Small intestine (tissue), 7 donors: ENCODE measurements around the gene GAB2. TPM values are rescaled to one million over a fixed set of nuclear protein-coding genes. Genes with fewer than 3 reads are reported as not detected.

ENCODE experiments used
- DNase-seq, 2 donors: peaks; one replicate each; pipeline versions ENCODE4 v3.0.0 to v3.0.0-alpha.2; 2013
- FAIRE-seq: peaks from 2 replicates; lab custom pipeline; 2012; peaks lifted over from hg19 to GRCh38; lab: Jason Lieb, UNC
- H3K27ac ChIP-seq, 3 donors: one replicate each; pipeline ENCODE4 v1.5.1; 2013; ENCODE audit warnings: low read length in 2 of 3, mild to moderate bottlenecking in 2 of 3, control low read depth in 1 of 3, inconsistent platforms in 1 of 3, low read depth in 1 of 3, moderate library complexity in 1 of 3
- H3K27me3 ChIP-seq, 3 donors: one replicate each; pipeline ENCODE4 v1.6.1; 2013; ENCODE audit warnings: low read length in 3 of 3, inconsistent platforms in 1 of 3; ENCODE audit not compliant: control insufficient read depth in 3 of 3, insufficient read depth in 3 of 3
- H3K36me3 ChIP-seq, 3 donors: one replicate each; pipeline ENCODE4 v1.6.1; 2013; ENCODE audit warnings: low read length in 3 of 3, inconsistent platforms in 1 of 3, low read depth in 1 of 3, mild to moderate bottlenecking in 1 of 3, moderate library complexity in 1 of 3; ENCODE audit not compliant: control insufficient read depth in 3 of 3, insufficient read depth in 2 of 3
- H3K4me1 ChIP-seq, 3 donors: one replicate each; pipeline ENCODE4 v1.6.1; 2013; ENCODE audit warnings: low read length in 2 of 3, inconsistent platforms in 1 of 3, low read depth in 1 of 3, mild to moderate bottlenecking in 1 of 3, moderate library complexity in 1 of 3; ENCODE audit not compliant: control insufficient read depth in 3 of 3, insufficient read depth in 2 of 3
- H3K4me3 ChIP-seq, 3 donors: one replicate each; pipeline ENCODE4 v1.5.1; 2013; ENCODE audit warnings: low read length in 3 of 3, control low read depth in 1 of 3, inconsistent platforms in 1 of 3, low read depth in 1 of 3, mild to moderate bottlenecking in 1 of 3, moderate library complexity in 1 of 3
- H3K9me3 ChIP-seq, 2 donors: one replicate each; pipeline ENCODE4 v1.6.1; 2013; ENCODE audit warnings: low read depth in 1 of 2, low read length in 1 of 2; ENCODE audit not compliant: control insufficient read depth in 2 of 2, insufficient read depth in 1 of 2
- WGBS, 3 donors: extraction: QIAGEN DNeasy Blood & Tissue Kit; methylation state at CpG; one replicate each; pipeline ENCODE4 v1.1.7; 2013; 5-methylcytosine and 5-hydroxymethylcytosine counted together
- polyA plus RNA-seq, 4 donors: library from polyadenylated mRNA; stranded (reverse) in 3 of 4; unstranded in 1 of 4; fragments of 200-250 nt in 3 of 4; fragments of 120-200 nt in 1 of 4; gene quantifications; one replicate each; pipeline versions ENCODE4 v1.2.1 to v1.2.3, GENCODE V29; 2013
- donor health status: healthy with polysubstance abuse.
- donor health status: control.
- donor health status: control.
- donor health status: Bipolar disorder and iron deficiency.
- donor health status: healthy.

GAB2 gene
- polyA plus RNA-seq, 4 donors = 6.8 to 13.6 (median 8.5) TPM

DNA sequence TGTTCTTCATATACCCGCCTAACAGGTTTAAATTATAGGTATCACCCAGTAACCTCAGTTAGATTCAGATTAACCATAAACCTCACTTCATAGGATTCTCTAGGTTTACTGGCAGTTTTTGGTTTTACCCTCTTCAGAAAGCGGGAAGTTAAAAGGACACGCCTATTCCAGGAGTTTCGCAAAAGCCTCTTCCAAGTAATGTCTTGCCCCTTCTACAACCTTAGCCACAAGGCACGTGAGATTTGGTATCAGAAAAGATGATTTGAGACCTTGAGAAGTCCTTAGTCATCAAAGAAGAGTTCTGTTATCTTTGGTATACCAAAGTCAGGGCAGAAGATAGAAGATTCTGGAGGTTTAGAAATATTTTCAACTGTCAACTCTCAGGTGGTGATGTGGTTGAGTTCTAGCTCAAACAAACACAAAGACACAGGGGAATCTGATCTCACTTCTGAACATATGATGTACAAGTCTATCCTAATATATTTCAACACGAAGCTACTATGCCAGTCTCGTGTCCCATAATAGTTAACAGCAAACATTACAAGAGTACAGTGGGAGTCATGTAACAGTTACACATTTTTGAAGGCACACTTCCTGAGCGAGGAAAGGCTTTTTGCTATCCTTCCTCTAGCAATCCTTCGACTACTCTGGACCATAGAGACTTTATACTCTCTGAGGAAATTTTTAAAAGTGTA lies 125.4 kb downstream of the GAB2 start:
- DNase-seq = no peak
- Histone ChIP-seq H3K27me3 (no peaks in the 10 kb centered on the region), H3K36me3 (no peaks in the 10 kb centered on the region), H3K4me1 (no peaks in the 10 kb centered on the region), H3K4me3 (no peak overlapping the region), H3K9me3 (no peaks in the 10 kb centered on the region), H3K27ac (peak overlapping the region in 2 of 3 donors; percentile 8 to 11)
- WGBS, 3 donors = 73 to 81% (median 80%) methylated on average over 9 of the region's 9 CpGs
- no peak for FAIRE-seq

- Histone ChIP-seq H3K27ac (no peak overlapping the region), H3K27me3 (no peaks in the 10 kb centered on the region), H3K9me3 (no peaks in the 10 kb centered on the region), H3K36me3 (no peaks in the 10 kb centered on the region), H3K4me3 (no peak overlapping the region), H3K4me1 (no peaks in the 10 kb centered on the region)
- WGBS, 3 donors = 90 to 95% (median 92%) methylated on average over 6 of the region's 6 CpGs
- DNase-seq (no peak), FAIRE-seq (no peak)
These were observed 126.0 kb downstream of the GAB2 start for GRCh38 chr11:78291503-78292108.

DNA sequence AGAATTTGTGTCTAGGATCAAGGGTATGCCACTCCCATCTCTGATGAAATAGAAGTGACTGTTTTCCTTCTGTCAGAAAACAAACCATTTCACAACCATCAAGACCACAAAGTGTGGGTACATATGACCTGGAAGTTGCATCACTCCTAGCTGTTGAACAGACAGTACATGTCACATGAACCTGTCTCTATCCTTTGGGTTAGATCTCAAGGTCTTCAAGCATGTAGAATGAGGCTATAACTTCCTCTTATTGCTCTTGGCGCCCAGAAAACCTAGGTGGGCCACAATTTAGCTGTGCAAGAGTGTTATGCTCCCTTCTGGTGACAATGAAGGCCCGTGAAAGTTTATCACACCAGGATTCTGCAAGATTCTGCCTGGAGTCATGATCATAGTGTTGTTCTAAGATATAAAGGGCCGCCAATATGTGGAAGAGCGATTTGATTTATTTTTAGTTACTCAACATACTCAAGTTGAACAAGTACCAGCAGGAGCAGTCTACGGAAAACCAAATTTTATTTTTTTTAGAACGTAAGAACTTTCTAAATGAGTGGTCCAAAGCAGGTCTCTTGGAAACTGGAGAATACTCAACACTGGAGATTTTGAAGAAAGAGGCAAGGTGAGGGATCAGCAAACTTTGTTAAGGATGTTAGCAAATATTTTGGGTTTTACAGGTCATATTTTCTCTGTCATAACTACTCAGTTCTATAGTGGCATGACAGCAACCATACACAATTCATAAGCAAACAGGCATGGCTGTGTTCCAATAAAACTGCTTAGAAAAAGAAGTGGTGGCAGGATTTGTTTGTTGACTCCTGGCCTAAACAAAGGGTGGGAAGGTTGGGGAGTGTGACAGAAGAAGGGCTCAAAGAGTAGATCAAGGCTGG lies 127.1 kb downstream of the GAB2 start:
- Histone ChIP-seq H3K9me3 (no peaks in the 10 kb centered on the region), H3K4me3 (no peak overlapping the region), H3K4me1 (no peaks in the 10 kb centered on the region), H3K27me3 (no peaks in the 10 kb centered on the region), H3K27ac (no peak overlapping the region), H3K36me3 (no peaks in the 10 kb centered on the region)
- WGBS, 3 donors = 76 to 95% (median 90%) methylated on average over 6 of the region's 6 CpGs
- FAIRE-seq (no peak), DNase-seq (peak in 1 of 2 donors; percentile 71)

DNA sequence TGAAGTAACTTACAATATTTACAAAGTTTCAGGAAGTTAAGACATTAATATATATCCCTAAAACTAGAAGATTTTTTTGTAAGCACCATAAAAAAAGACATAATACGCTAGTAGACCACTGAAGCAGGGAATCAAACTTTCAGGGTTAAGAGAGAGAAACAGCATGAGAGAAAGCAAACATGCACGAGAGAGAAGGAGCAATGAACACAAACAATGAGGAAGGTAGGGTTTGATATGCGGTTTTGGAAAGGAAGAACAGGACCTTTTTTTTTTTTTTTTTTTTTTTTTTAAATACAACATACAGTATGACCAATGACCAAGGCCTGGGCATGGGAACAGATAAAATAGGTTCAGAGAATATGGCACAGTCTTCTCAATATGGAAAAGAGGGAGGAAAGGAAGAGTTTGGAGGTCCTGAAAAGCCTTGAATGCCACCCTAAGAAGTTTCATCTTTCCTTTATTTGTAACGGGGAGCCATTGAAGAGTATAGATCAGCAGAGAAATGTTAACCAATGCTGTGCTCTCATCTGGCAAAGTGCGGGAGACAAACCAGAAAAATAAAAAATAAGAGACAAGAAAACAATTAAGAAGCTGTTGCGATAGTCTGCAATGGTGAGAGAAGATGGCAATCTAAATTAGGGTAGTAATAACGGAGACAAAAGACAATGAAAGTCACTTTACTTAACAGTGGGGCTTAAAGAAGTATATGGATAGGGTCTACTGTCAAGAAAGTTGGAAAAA lies 127.9 kb downstream of the GAB2 start:
- Histone ChIP-seq H3K9me3 (no peaks in the 10 kb centered on the region), H3K27ac (no peak overlapping the region), H3K27me3 (no peaks in the 10 kb centered on the region), H3K4me3 (no peak overlapping the region), H3K4me1 (no peaks in the 10 kb centered on the region), H3K36me3 (no peaks in the 10 kb centered on the region)
- DNase-seq (no peak), FAIRE-seq (no peak)
- 82 to 94% (median 89%) methylated on average over 7 of the region's 7 CpGs for WGBS, 3 donors

DNA sequence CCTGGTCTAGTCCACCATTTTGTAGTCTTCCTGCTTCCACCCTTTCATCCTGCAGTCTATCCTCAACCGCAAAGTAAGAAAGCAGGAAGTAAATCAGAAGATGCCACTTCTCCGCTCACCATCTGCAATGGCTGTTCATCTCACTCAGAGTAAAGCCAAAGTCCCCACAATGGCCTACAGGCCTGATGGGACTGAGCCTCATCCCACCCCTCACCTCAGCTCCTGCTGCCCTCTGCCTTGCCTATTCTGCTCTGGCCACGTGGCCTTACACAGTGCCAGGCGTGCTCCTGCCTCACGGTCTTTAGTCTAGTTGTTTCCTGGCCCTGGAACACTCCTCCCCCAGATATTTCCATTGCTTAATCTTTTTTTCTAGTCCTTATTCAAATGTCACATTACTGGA lies 133.4 kb downstream of the GAB2 start:
- Histone ChIP-seq H3K4me1 (no peaks in the 10 kb centered on the region), H3K27me3 (no peaks in the 10 kb centered on the region), H3K9me3 (no peaks in the 10 kb centered on the region), H3K36me3 (no peaks in the 10 kb centered on the region), H3K27ac (no peak overlapping the region), H3K4me3 (no peak overlapping the region)
- 88 to 92% (median 92%) methylated on average over 5 of the region's 5 CpGs for WGBS, 3 donors
- FAIRE-seq (no peak), DNase-seq (no peak)

DNA sequence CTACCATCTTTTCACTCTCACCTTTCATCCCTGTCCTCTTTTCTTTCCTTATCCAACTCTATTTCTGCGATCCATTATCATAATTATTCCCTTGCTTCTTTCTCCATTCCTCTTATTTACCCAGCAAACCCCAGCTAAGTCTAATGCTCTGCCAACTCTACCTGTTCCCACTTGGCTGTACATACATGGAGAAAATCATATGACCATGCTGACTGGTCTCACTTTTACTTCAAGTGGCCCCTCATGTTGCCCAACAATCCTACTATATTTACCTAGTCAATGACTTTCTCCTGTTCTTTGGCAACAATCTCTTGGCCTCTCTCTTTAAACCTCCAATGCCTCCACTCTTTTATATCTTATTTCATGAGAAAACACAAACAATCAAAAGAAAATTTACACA lies 134.8 kb downstream of the GAB2 start:
- 89 to 96% (median 95%) methylated on average over 1 of the region's 1 CpG for WGBS, 3 donors
- no peak for FAIRE-seq

DNA sequence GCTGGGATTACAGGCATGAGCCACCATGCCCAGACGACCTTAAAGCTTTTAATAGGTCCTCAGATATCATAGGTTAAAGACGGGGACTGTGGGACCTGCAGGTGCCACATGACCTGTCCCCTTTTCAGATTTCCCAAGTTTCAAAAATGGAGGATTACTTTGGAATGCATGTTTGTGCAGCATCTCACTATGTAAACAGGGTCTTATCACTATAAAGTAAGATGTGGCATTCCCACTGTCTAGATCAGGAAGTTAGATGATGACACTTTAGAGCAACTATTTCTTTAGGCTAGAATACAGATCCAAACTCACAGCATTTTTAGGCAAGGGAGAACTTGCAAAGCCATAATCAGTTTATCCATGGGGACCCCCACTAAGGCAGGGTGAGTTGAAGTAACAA lies 136.1 kb downstream of the GAB2 start:
- no peaks in the 10 kb centered on the region for H3K27me3 ChIP-seq
- WGBS, 3 donors = 72 to 93% (median 82%) methylated on average over 2 of the region's 2 CpGs
- no peak overlapping the region for H3K4me3 ChIP-seq
- DNase-seq = no peak
- H3K36me3 ChIP-seq = peaks cover 0 to 2% (median 0%) of the 10 kb centered on the region in 3 donors
- H3K27ac ChIP-seq = no peak overlapping the region
- no peaks in the 10 kb centered on the region for H3K9me3 ChIP-seq
- no peak for FAIRE-seq
- H3K4me1 ChIP-seq = peaks cover 0 to 11% (median 0%) of the 10 kb centered on the region in 3 donors

More for the DNA sequence above, 134.8 kb downstream of the GAB2 start:
- DNase-seq = no peak
- H3K4me1 ChIP-seq = peaks cover 0 to 1% (median 0%) of the 10 kb centered on the region in 3 donors
- no peaks in the 10 kb centered on the region for H3K9me3 ChIP-seq
- H3K4me3 ChIP-seq = no peak overlapping the region
- no peaks in the 10 kb centered on the region for H3K27me3 ChIP-seq
- no peak overlapping the region for H3K27ac ChIP-seq
- no peaks in the 10 kb centered on the region for H3K36me3 ChIP-seq
